Vagina (tissue), 2 donors: ENCODE data around the gene IFT20. TPM values are rescaled to one million over a fixed set of nuclear protein-coding genes. Genes with fewer than 3 reads are reported as not detected.

Experiments
- DNase-seq, 2 donors: peaks; one replicate each; pipeline ENCODE4 v3.0.0-alpha.2; 2017; ENCODE audit errors: extremely low spot score in 2 of 2
- H3K27ac ChIP-seq: fragments of 200-600 bp; sonication (generic); one replicate; pipeline ENCODE4 v1.5.1; 2019
- H3K27me3 ChIP-seq: fragments of 200-600 bp; sonication (generic); one replicate; pipeline ENCODE4 v1.5.1; 2019
- H3K36me3 ChIP-seq, 2 donors: fragments of 200-600 bp; sonication (generic); one replicate each; pipeline ENCODE4 v1.5.1; 2017 to 2019
- H3K4me1 ChIP-seq: fragments of 200-600 bp; sonication (generic); one replicate; pipeline ENCODE4 v1.5.1; 2019
- H3K4me3 ChIP-seq, 2 donors: fragments of 200-600 bp; sonication (generic); 1 replicate in 1 of 2; 2 replicates in 1 of 2; pipeline ENCODE4 v1.5.1; 2016 to 2019
- H3K9me3 ChIP-seq: fragments of 200-600 bp; sonication (generic); one replicate; pipeline ENCODE4 v1.5.1; 2019
- POLR2A ChIP-seq, 2 donors: fragments of 450-650 bp; IDR thresholded peaks; one replicate each; pipeline ENCODE4 v1.6.1; 2017; ENCODE audit warnings: antibody characterized with exemption in 2 of 2, mild to moderate bottlenecking in 2 of 2, moderate library complexity in 2 of 2
- POLR2AphosphoS5 ChIP-seq, 2 donors: sonication (generic); formaldehyde crosslinking; IDR thresholded peaks; one replicate each; pipeline ENCODE4 v1.9.0; 2017; ENCODE audit warnings: antibody characterized with exemption in 2 of 2, mild to moderate bottlenecking in 2 of 2, low read depth in 1 of 2; ENCODE audit not compliant: insufficient read depth in 1 of 2
- intact Hi-C: fragments of 100-400 bp; cut with DNase I; formaldehyde crosslinking; loops from one replicate; pipeline ENCODE4 v1.15.1; 2023
- total RNA-seq: library from RNA; depleted of rRNA; stranded (reverse); fragments of >200 nt; gene quantifications from one replicate; pipeline ENCODE4 v1.2.3, GENCODE V29; 2016
- TF ChIP-seq, protein P1 (sequence below), 3 experiments: fragments of 450-650 bp in 2 of 3; fragments of 200-600 bp in 1 of 3; sonication (generic) in 1 of 3; IDR thresholded peaks; one replicate each; pipeline ENCODE4 v1.5.1; 2017 to 2019; ENCODE audit warnings: antibody characterized with exemption in 3 of 3, mild to moderate bottlenecking in 2 of 3, moderate library complexity in 2 of 3

Gene IFT20
- total RNA-seq, 1 donor from 2014 or later = 42.5 TPM

GRCh38 chr17:28318759-28319597 is 16.3 kb downstream of the IFT20 start, which contains the start of gene TMEM97:
TMEM97 (plus strand) TSS chr17:28319200; CDS start chr17:28319240, 40 bp downstream.
- DNase-seq = peak in 1 of 2 donors; percentile 97
- no peaks in the 10 kb centered on the region for H3K36me3 ChIP-seq
- H3K27me3 ChIP-seq = no peaks in the 10 kb centered on the region
- intact Hi-C loops = no loop called here
- H3K4me3 ChIP-seq = peak within 1 kb of the TSS; percentile 63 to 71
- H3K4me1 ChIP-seq = peaks cover 19% of the 10 kb centered on the region
- peak within 1 kb of the TSS; percentile 60 for H3K27ac ChIP-seq
- TF ChIP-seq POLR2A (IDR thresholded peaks at IDR 0.05) (no peak), POLR2AphosphoS5 (IDR thresholded peaks at IDR 0.05; ENCODE audit: insufficient read depth in 1 of 2, low read depth in 1 of 2) (peak; percentile 77 to 92)
- TF ChIP-seq, protein P1, sequence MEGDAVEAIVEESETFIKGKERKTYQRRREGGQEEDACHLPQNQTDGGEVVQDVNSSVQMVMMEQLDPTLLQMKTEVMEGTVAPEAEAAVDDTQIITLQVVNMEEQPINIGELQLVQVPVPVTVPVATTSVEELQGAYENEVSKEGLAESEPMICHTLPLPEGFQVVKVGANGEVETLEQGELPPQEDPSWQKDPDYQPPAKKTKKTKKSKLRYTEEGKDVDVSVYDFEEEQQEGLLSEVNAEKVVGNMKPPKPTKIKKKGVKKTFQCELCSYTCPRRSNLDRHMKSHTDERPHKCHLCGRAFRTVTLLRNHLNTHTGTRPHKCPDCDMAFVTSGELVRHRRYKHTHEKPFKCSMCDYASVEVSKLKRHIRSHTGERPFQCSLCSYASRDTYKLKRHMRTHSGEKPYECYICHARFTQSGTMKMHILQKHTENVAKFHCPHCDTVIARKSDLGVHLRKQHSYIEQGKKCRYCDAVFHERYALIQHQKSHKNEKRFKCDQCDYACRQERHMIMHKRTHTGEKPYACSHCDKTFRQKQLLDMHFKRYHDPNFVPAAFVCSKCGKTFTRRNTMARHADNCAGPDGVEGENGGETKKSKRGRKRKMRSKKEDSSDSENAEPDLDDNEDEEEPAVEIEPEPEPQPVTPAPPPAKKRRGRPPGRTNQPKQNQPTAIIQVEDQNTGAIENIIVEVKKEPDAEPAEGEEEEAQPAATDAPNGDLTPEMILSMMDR (IDR thresholded peaks at IDR 0.05) = peak in 1 of 3 experiments; percentile 15
- H3K9me3 ChIP-seq = no peaks in the 10 kb centered on the region

- Histone ChIP-seq H3K4me1 (peaks cover 19% of the 10 kb centered on the region), H3K27me3 (no peaks in the 10 kb centered on the region), H3K4me3 (peak overlapping the region; percentile 63 to 71), H3K9me3 (no peaks in the 10 kb centered on the region), H3K36me3 (no peaks in the 10 kb centered on the region), H3K27ac (no peak overlapping the region)
- intact Hi-C loops = no loop called here
- DNase-seq = no peak
- TF ChIP-seq POLR2A (IDR thresholded peaks at IDR 0.05) (no peak), POLR2AphosphoS5 (IDR thresholded peaks at IDR 0.05; ENCODE audit: insufficient read depth in 1 of 2, low read depth in 1 of 2) (no peak)
- TF ChIP-seq, protein P1 (IDR thresholded peaks at IDR 0.05) = no peak
Observed at GRCh38 chr17:28317966-28318758, 17.1 kb downstream of the IFT20 start.

DNA sequence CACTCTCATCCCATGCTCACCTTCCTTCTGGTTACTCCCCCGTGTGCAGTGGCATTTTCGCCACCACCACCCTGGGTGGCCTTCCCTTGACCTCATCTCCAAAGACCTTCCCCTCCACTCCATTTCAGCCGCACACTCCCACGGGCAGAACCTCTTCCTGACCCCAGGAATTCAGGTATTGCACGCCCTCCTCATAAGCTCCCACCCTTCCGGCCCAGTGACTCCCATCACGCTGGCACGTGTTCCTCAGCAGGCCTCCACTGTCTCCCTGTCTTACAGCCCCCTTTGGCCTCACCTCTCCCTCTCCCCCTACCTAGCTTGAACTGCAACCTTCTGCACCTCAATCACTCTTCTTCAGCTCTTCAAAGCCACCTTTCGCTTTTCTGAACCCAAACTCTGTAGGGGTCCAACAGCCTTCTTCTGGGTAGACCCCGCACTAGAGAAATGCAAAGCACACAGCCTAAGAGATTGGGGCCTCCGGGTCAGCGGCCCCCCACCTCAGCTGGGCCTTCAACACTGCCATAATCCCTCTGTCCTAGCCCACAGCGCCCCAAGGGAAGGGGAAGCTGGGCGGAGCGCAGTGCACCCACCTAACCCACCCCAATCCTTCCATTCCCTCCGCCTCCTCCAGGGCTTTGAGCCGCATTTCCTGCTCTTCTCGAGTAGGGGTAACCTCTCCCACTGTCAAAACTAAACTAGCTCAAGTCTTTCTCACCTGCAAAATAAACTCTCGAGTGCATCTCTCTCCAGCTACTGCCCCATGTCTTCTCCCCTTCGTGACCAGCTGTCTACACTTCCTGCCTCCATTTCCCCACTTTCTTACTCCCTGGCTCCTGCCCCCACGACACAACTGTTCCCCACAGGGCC is 17.9 kb downstream of the IFT20 start:
- H3K4me3 ChIP-seq = no peak overlapping the region
- TF ChIP-seq POLR2A (IDR thresholded peaks at IDR 0.05) (no peak), POLR2AphosphoS5 (IDR thresholded peaks at IDR 0.05; ENCODE audit: insufficient read depth in 1 of 2, low read depth in 1 of 2) (no peak)
- TF ChIP-seq, protein P1 (IDR thresholded peaks at IDR 0.05) = no peak
- intact Hi-C loops = no loop called here
- DNase-seq = no peak
- no peaks in the 10 kb centered on the region for H3K27me3 ChIP-seq
- H3K27ac ChIP-seq = no peak overlapping the region
- no peaks in the 10 kb centered on the region for H3K9me3 ChIP-seq
- peaks cover 19% of the 10 kb centered on the region for H3K4me1 ChIP-seq
- no peaks in the 10 kb centered on the region for H3K36me3 ChIP-seq

DNA sequence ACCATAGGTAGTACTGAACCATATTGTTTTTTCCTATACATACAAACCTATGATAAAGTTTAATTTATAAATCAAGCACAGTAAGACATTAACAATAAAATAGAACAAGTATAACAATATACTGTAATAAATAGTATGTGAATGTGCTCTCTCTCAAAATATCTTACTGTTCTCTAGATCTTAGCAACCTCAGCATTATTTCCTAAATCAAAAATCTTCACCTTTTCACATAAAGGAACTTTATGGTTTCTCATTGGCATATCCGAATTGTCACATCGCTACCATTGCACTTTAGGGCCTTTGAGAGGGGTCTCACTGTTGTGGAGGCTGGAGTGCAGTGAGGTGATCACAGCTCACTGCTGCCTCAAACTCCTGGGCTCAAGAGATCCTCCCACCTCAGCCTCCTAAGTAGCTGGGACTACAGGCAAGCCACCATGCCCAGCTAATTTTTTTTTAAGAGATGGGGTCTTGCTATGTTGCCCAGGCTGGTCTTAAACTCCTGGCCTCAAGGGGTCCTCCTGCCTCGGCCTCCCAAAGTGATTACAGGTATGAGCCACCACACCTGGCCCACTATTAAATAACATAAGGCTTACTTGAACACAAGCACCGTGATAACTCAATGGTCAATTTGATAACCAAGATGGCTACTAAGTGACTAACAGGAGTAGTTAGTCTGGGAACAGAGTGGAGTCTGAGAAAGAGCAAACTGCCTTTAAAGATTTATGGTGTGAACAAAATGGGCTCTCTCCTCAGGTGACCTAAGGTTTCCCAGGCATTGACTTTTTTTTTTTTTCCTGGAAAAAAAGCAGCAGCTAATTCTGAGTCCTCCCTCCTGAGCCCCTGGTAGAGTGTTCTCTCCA is 19.2 kb downstream of the IFT20 start:
- Histone ChIP-seq H3K9me3 (no peaks in the 10 kb centered on the region), H3K4me1 (peaks cover 19% of the 10 kb centered on the region), H3K27me3 (no peaks in the 10 kb centered on the region), H3K4me3 (no peak overlapping the region), H3K36me3 (no peaks in the 10 kb centered on the region), H3K27ac (no peak overlapping the region)
- DNase-seq = no peak
- intact Hi-C loops = no loop called here
- TF ChIP-seq POLR2A (IDR thresholded peaks at IDR 0.05) (no peak), POLR2AphosphoS5 (IDR thresholded peaks at IDR 0.05; ENCODE audit: insufficient read depth in 1 of 2, low read depth in 1 of 2) (no peak)
- TF ChIP-seq, protein P1 (IDR thresholded peaks at IDR 0.05) = no peak
